Heart right ventricle (tissue), 16 donors: ENCODE results near the gene SCN5A. TPM values are rescaled to one million over a fixed set of nuclear protein-coding genes. Genes with fewer than 3 reads are reported as not detected.
A peak's percentile ranks its signal among the peaks of the same experiment; 100 is the strongest.

Experiments used
- ATAC-seq, 8 donors: fragments of 200-7000 bp; cut with Tn5 transposase; one replicate each; pipeline ENCODE4 v1.9.1; 2020; ENCODE audit warnings: mild to moderate bottlenecking in 8 of 8, moderate library complexity in 8 of 8, moderate number of reproducible peaks in 1 of 8
- DNase-seq, 2 donors: peaks; one replicate each; pipeline ENCODE4 v3.0.0-alpha.2; 2020
- H3K27ac ChIP-seq, 10 donors: fragments of 200-600 bp; sonication (generic) in 2 of 10; one replicate each; pipeline versions ENCODE4 v1.5.0 to v1.8.0; 2020 to 2022; ENCODE audit warnings: mild to moderate bottlenecking in 3 of 10
- H3K27me3 ChIP-seq, 7 donors: fragments of 200-600 bp; one replicate each; pipeline ENCODE4 v1.8.0; 2021 to 2022; ENCODE audit warnings: mild to moderate bottlenecking in 2 of 7
- H3K36me3 ChIP-seq, 9 donors: fragments of 200-600 bp; sonication (generic) in 1 of 9; one replicate each; pipeline versions ENCODE4 v1.5.0 to v1.8.0; 2020 to 2022; ENCODE audit warnings: mild to moderate bottlenecking in 2 of 9
- H3K4me1 ChIP-seq, 9 donors: fragments of 200-600 bp; sonication (generic) in 1 of 9; one replicate each; pipeline versions ENCODE4 v1.5.0 to v1.8.0; 2020 to 2022; ENCODE audit warnings: mild to moderate bottlenecking in 4 of 9
- H3K4me3 ChIP-seq, 10 donors: fragments of 200-600 bp; sonication (generic) in 2 of 10; one replicate each; pipeline versions ENCODE4 v1.5.0 to v1.8.0; 2020 to 2022; ENCODE audit warnings: mild to moderate bottlenecking in 7 of 10, moderate library complexity in 2 of 10
- H3K9me3 ChIP-seq, 11 donors: fragments of 200-600 bp in 10 of 11; sonication (generic) in 2 of 11; one replicate each; pipeline versions ENCODE4 v1.5.0 to v1.8.0; 2013 to 2022; ENCODE audit warnings: mild to moderate bottlenecking in 2 of 11, control low read depth in 1 of 11, moderate library complexity in 1 of 11
- WGBS, 2 donors: extraction: QIAGEN DNeasy Blood & Tissue Kit; methylation state at CpG; one replicate each; pipeline ENCODE4 v1.1.7; 2013; ENCODE audit warnings: inconsistent platforms in 1 of 2; 5-methylcytosine and 5-hydroxymethylcytosine counted together
- intact Hi-C, 10 donors: fragments of 100-400 bp; cut with DNase I; formaldehyde crosslinking; loops; one replicate each; pipeline versions ENCODE4 v1.11.1 to v1.14.2; 2022
- polyA plus RNA-seq, 2 donors: library from polyadenylated mRNA; stranded (reverse); fragments of 200-250 nt; gene quantifications; one replicate each; pipeline ENCODE4 v1.2.3, GENCODE V29; 2013
- total RNA-seq, 10 donors: library from RNA; stranded (reverse); fragmentation: NEBNext Ultra II Directional in 3 of 10; extraction: Animal tissue kit (Norgen Biotek cat#: 25700) in 3 of 10; gene quantifications; one replicate each; pipeline versions ENCODE4 v1.2.1 to v1.2.4, GENCODE V29; 2021 to 2023
- TF ChIP-seq, protein P1 (sequence below), 9 donors: fragments of 200-600 bp; sonication (generic) in 2 of 9; IDR thresholded peaks; one replicate each; pipeline versions ENCODE4 v1.5.0 to v1.8.0; 2021 to 2022; ENCODE audit warnings: antibody characterized with exemption in 9 of 9, mild to moderate bottlenecking in 5 of 9, moderate library complexity in 1 of 9
- donor health status: Arrhythmogenic right ventricular cardiomyopathy.
- donor health status: ischemic (EF 13 %, LVEDD 7.1; RV severe dilation, severe dysfunction).
- donor health status: healthy with polysubstance abuse.
- donor health status: DM: no; HTN: yes; CAD: no.
- donor health status: DM: no; HTN: no; CAD: no.
- donor health status: ischemic (EF 25% LVEDD 6.9; RV normal size, moderate dysfunction).
- donor health status: ischemic (EF 25% LVEDD 5.7; RV mildly dilated, moderate dysfunction).
- donor health status: healthy.
- donor health status: DM: yes; HTN: yes; CAD: no.
- donor health status: Ischemic cardiomyopathy.
- donor health status: ischemic (EF 35%, LVEDD 5.7; RV mildly dilated, moderate dysfunction).
- donor health status: nonischemic (EF 11% LVEDD 7.7; RV severe dilation, severe dysfunction).
- donor health status: DM: yes; HTN: yes; CAD: no.
- donor health status: PGD.
- donor health status: ischemic (EF 29% LVEDD 5.4; RV normal size, mild dysfunction).
- donor health status: nonischemic (EF 23%, LVEDD 6.1; RV moderate dilation, normal function).

The SCN5A gene
- total and polyA plus RNA-seq, 12 donors, result 29.9 to 254 (median 177) TPM

GRCh38 chr3:38500688-38501417 is 148.6 kb downstream of the SCN5A start:
- 38 to 62% methylated on average over 2 of the region's 2 CpGs for WGBS, 2 donors
- peak in 5 of 8 donors; percentile 30 to 83 (median 65) for ATAC-seq
- peaks cover 0 to 55% (median 10%) of the 10 kb centered on the region in 9 donors for H3K4me1 ChIP-seq
- TF ChIP-seq, protein P1, sequence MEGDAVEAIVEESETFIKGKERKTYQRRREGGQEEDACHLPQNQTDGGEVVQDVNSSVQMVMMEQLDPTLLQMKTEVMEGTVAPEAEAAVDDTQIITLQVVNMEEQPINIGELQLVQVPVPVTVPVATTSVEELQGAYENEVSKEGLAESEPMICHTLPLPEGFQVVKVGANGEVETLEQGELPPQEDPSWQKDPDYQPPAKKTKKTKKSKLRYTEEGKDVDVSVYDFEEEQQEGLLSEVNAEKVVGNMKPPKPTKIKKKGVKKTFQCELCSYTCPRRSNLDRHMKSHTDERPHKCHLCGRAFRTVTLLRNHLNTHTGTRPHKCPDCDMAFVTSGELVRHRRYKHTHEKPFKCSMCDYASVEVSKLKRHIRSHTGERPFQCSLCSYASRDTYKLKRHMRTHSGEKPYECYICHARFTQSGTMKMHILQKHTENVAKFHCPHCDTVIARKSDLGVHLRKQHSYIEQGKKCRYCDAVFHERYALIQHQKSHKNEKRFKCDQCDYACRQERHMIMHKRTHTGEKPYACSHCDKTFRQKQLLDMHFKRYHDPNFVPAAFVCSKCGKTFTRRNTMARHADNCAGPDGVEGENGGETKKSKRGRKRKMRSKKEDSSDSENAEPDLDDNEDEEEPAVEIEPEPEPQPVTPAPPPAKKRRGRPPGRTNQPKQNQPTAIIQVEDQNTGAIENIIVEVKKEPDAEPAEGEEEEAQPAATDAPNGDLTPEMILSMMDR (IDR thresholded peaks at IDR 0.05), result no peak
- H3K36me3 ChIP-seq, result peaks cover 0 to 80% (median 14%) of the 10 kb centered on the region in 9 donors
- no peak overlapping the region for H3K4me3 ChIP-seq
- peak overlapping the region in 9 of 10 donors; percentile 34 to 91 (median 77) for H3K27ac ChIP-seq
- DNase-seq, result no peak
- intact Hi-C loops, result no loop called here
- H3K9me3 ChIP-seq, result no peaks in the 10 kb centered on the region
- no peaks in the 10 kb centered on the region for H3K27me3 ChIP-seq

Other genes starting within 250 kb of the SCN5A start
- 1 to 10 TPM; 3.7 to 7.6 (median 6.3) TPM for gene ACVR2B, start 195.8 kb downstream of the SCN5A start, total RNA-seq
- 1 to 10 TPM in 1 of 2 donors, under 1 TPM in 1; 0.43 to 1.4 TPM for gene ACVR2B, start 195.8 kb downstream of the SCN5A start, polyA plus RNA-seq
- 10 to 100 TPM; 11.9 to 38.9 (median 25.4) TPM for gene EXOG, start 153.3 kb downstream of the SCN5A start, total RNA-seq
- 10 to 100 TPM; 10.7 to 39.9 TPM for gene EXOG, start 153.3 kb downstream of the SCN5A start, polyA plus RNA-seq
- gene SCN10A, start 166.5 kb upstream of the SCN5A start, total RNA-seq, result under 1 TPM; 0.03 to 0.36 (median 0.07) TPM
- under 1 TPM; 0.07 to 0.26 TPM for gene SCN10A, start 166.5 kb upstream of the SCN5A start, polyA plus RNA-seq